G401 (cell line): ENCODE results near the gene RNF2. TPM values are rescaled to one million over a fixed set of nuclear protein-coding genes. Genes with fewer than 3 reads are reported as not detected.

Experiments used
- total RNA-seq: library from RNA; depleted of rRNA; stranded (reverse); fragments of >200 nt; shearing (Covaris generic); gene quantifications from 2 replicates; pipeline ENCODE4 v1.2.3, GENCODE V29; 2014; rRNA removed

The RNF2 gene
- total RNA-seq, 1 experiment from 2014 or later, result 67.3 TPM

Other genes with a start within 250 kb of the RNF2 start
- gene NIBAN1, start 71.0 kb upstream of the RNF2 start, total RNA-seq, result 0.62 and 0.98 TPM in 2 replicates
- 13.7 and 30.6 TPM in 2 replicates for gene TRMT1L, start 111.4 kb downstream of the RNF2 start, total RNA-seq
- 7.4 and 7.8 TPM in 2 replicates for gene SWT1, start 111.6 kb downstream of the RNF2 start, total RNA-seq